HFFc6 (cell line): ENCODE results near the gene ASXL3. TPM values are rescaled to one million over a fixed set of nuclear protein-coding genes. Genes with fewer than 3 reads are reported as not detected.

Experiments used
- DNase-seq: peaks from one replicate; pipeline ENCODE4 v3.0.0-alpha.2; 2018
- H3K27ac Mint-ChIP-seq: 2 replicates; pipeline ENCODE4 v1.8.0; 2020; ENCODE audit warnings: mild to moderate bottlenecking, mixed read lengths
- H3K27me3 Mint-ChIP-seq: 2 replicates; pipeline ENCODE4 v1.8.0; 2021; ENCODE audit warnings: mild to moderate bottlenecking, moderate library complexity, mixed read lengths; ENCODE audit not compliant: insufficient read depth
- H3K36me3 Mint-ChIP-seq: 2 replicates; pipeline ENCODE4 v1.8.0; 2021; ENCODE audit warnings: low read depth, mixed read lengths
- H3K4me1 Mint-ChIP-seq: 2 replicates; pipeline ENCODE4 v1.8.0; 2020; ENCODE audit warnings: low read depth, mixed read lengths
- H3K4me3 Mint-ChIP-seq: 2 replicates; pipeline ENCODE4 v1.8.0; 2020; ENCODE audit warnings: mild to moderate bottlenecking, moderate library complexity, mixed read lengths
- H3K9me3 Mint-ChIP-seq: 2 replicates; pipeline ENCODE4 v1.8.0; 2020; ENCODE audit warnings: mild to moderate bottlenecking, mixed read lengths
- CTCF ChIP-seq: fragments of 200-600 bp; sonication (generic); IDR thresholded peaks from 2 replicates; pipeline ENCODE4 v1.5.0; 2021; ENCODE audit warnings: antibody characterized with exemption, mild to moderate bottlenecking
- total RNA-seq, 6 experiments: library from RNA; stranded (reverse); fragmentation: NEBNext Ultra II Directional; extraction: Animal tissue kit (Norgen Biotek cat#: 25700); gene quantifications; 2 replicates in 1 of 6; 3 replicates in 5 of 6; pipeline ENCODE4 v1.2.3, GENCODE V29; 2021

ASXL3 gene
- total RNA-seq, 6 experiments from 2014 or later, result not detected

GRCh38 chr18:33641141-33641540 is 63.1 kb downstream of the ASXL3 start:
- Mint-ChIP-seq H3K27me3 (no peaks in the 10 kb centered on the region), H3K27ac (no peak overlapping the region), H3K36me3 (peaks cover 5% of the 10 kb centered on the region; the same call in 1 of the 2 replicates), H3K4me3 (no peak overlapping the region), H3K9me3 (peaks cover 5% of the 10 kb centered on the region), H3K4me1 (no peaks in the 10 kb centered on the region)
- no peak for TF ChIP-seq CTCF
- DNase-seq, result no peak

GRCh38 chr18:33644494-33644893 is 66.5 kb downstream of the ASXL3 start:
- DNase-seq, result no peak
- no peak for TF ChIP-seq CTCF
- no peaks in the 10 kb centered on the region for H3K4me1 Mint-ChIP-seq
- H3K9me3 Mint-ChIP-seq, result no peaks in the 10 kb centered on the region
- H3K36me3 Mint-ChIP-seq, result no peaks in the 10 kb centered on the region
- no peak overlapping the region for H3K4me3 Mint-ChIP-seq
- no peaks in the 10 kb centered on the region for H3K27me3 Mint-ChIP-seq
- H3K27ac Mint-ChIP-seq, result no peak overlapping the region

GRCh38 chr18:33647365-33647764 is 69.3 kb downstream of the ASXL3 start:
- no peak overlapping the region for H3K27ac Mint-ChIP-seq
- no peaks in the 10 kb centered on the region for H3K36me3 Mint-ChIP-seq
- DNase-seq, result no peak
- no peaks in the 10 kb centered on the region for H3K27me3 Mint-ChIP-seq
- H3K9me3 Mint-ChIP-seq, result no peaks in the 10 kb centered on the region
- no peak overlapping the region for H3K4me3 Mint-ChIP-seq
- no peak for TF ChIP-seq CTCF
- no peaks in the 10 kb centered on the region for H3K4me1 Mint-ChIP-seq

- Mint-ChIP-seq H3K27ac (no peak overlapping the region), H3K27me3 (no peaks in the 10 kb centered on the region), H3K36me3 (no peaks in the 10 kb centered on the region), H3K9me3 (peaks cover 32% of the 10 kb centered on the region; the same call in 1 of the 2 replicates), H3K4me1 (no peaks in the 10 kb centered on the region), H3K4me3 (no peak overlapping the region)
- TF ChIP-seq CTCF, result no peak
- no peak for DNase-seq
Measured at GRCh38 chr18:33652635-33653034, 74.6 kb downstream of the ASXL3 start.

GRCh38 chr18:33653231-33653630 is 75.2 kb downstream of the ASXL3 start:
- Mint-ChIP-seq H3K27me3 (no peaks in the 10 kb centered on the region), H3K4me3 (no peak overlapping the region), H3K27ac (no peak overlapping the region), H3K36me3 (no peaks in the 10 kb centered on the region), H3K4me1 (no peaks in the 10 kb centered on the region), H3K9me3 (peaks cover 32% of the 10 kb centered on the region; the same call in 1 of the 2 replicates)
- no peak for DNase-seq
- TF ChIP-seq CTCF, result no peak

- no peak for TF ChIP-seq CTCF
- Mint-ChIP-seq H3K27me3 (no peaks in the 10 kb centered on the region), H3K36me3 (no peaks in the 10 kb centered on the region), H3K4me1 (no peaks in the 10 kb centered on the region), H3K27ac (no peak overlapping the region), H3K9me3 (peaks cover 40% of the 10 kb centered on the region), H3K4me3 (no peak overlapping the region)
- no peak for DNase-seq
Measured at GRCh38 chr18:33656889-33657448, 79.0 kb downstream of the ASXL3 start.
